SJCRH30 (cell line): ENCODE results near the gene UTP11. TPM values are rescaled to one million over a fixed set of nuclear protein-coding genes. Genes with fewer than 3 reads are reported as not detected.
"Not testable (repeated sequence)": the region's sequence is repeated elsewhere in the genome, so short reads cannot be mapped to it uniquely, and the experiment has no call there.

ENCODE experiments used
- DNase-seq, 2 experiments: peaks; one replicate each; pipeline ENCODE4 v3.0.0-alpha.2; 2015 to 2020
- H3K27ac ChIP-seq: fragments of 250-450 bp; sonication (Bioruptor Pico); 2 replicates; pipeline ENCODE4 v1.5.1; 2020; ENCODE audit warnings: mild to moderate bottlenecking, moderate library complexity
- H3K27me3 ChIP-seq: fragments of 250-450 bp; sonication (Bioruptor Pico); 2 replicates; pipeline ENCODE4 v1.5.1; 2020; ENCODE audit warnings: mild to moderate bottlenecking, moderate library complexity
- H3K36me3 ChIP-seq: fragments of 250-450 bp; sonication (Bioruptor Pico); 2 replicates; pipeline ENCODE4 v1.5.1; 2020; ENCODE audit warnings: mild to moderate bottlenecking, moderate library complexity
- H3K4me1 ChIP-seq: fragments of 250-450 bp; sonication (Bioruptor Pico); 2 replicates; pipeline ENCODE4 v1.5.1; 2020; ENCODE audit warnings: mild to moderate bottlenecking, moderate library complexity
- H3K4me3 ChIP-seq: fragments of 250-450 bp; sonication (Bioruptor Pico); 2 replicates; pipeline ENCODE4 v1.5.1; 2020; ENCODE audit warnings: mild to moderate bottlenecking, moderate library complexity
- H3K9me3 ChIP-seq: fragments of 250-450 bp; sonication (Bioruptor Pico); replicated peaks from 2 replicates; pipeline ENCODE4 v1.5.1; 2020; ENCODE audit warnings: mild to moderate bottlenecking, moderate library complexity
- total RNA-seq: library from RNA; depleted of rRNA; stranded (reverse); fragments of >200 nt; shearing (Covaris generic); gene quantifications from 2 replicates; pipeline ENCODE4 v1.2.3, GENCODE V29; 2014

The UTP11 gene
- total RNA-seq, 1 experiment from 2014 or later, result 128 TPM

DNA sequence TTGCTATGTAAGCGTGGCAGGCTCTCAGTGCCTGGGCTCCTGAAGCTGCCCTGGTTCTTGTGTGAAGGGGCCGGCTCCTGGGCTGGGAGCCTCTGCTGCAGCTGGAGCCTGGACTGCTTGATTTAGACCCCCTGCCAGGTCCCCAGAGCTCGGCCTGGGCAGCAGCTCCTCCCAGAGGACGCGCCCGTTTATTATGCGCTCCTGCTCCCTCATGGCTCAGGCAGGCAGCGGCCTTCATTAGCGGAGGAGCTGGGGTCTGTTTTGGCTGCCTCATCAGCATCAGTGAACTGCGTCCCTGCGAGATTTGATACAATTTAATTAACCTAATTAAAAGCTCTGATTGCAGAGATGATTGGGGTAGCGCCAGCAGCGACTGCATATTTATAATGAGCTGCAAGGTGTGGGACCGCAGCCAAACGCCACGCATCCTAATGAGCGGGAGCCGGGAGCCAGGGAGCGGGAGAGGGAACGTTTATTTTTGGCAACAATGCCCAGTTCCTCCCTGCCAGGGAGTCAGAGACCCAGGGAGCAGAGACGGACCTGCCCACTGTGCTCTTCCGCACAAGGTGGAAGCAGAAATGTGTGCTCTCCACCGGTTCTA is 16.6 kb downstream of the UTP11 start:
- H3K27me3 ChIP-seq, result no peaks in the 10 kb centered on the region
- peak overlapping the region; percentile 55 for H3K27ac ChIP-seq
- H3K4me3 ChIP-seq, result peak overlapping the region; percentile 40
- peaks cover 45% of the 10 kb centered on the region for H3K4me1 ChIP-seq
- H3K36me3 ChIP-seq, result peaks cover 17% of the 10 kb centered on the region
- peak; percentile 81 to 82 for DNase-seq
- H3K9me3 ChIP-seq, result no peaks in the 10 kb centered on the region

DNA sequence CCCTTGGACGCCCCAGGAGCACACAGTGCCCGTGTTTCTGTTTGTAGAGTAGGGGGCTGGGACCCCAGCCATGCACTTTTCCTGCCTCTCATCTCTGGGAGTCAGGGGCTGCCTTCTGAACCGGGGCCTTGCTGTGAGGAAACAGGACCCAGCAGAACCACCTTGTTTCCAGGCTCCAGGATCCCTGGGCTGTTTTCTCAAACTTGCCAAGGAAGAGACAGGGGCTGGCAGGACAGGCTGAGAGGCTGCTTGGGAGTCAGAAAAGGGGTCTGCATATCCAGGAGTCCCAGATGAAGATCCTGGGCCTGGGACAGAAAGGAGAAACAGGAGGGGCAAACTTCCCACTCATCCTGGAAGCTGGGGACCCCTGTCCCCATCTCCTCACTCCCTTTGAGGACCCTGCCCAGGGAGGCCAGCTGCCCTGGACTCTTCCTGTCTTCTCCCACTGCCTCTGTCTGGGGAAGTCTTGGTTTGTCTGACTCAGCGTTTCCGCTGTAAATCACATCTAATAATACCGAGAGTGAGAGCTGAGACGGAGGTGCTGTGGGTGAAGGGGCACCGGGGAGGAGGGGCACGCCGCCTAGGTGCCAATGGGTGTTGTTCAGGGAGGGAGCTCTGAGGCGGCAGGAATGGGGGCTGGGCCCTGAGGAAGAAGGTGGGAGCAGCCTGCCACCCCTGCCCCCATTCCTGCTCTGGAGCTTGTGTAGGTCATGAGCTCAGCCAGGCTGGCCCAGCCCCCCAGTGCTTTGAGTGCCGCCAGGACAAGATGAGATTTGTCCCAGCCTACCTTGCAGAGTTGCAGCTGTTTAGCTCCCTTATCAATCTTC is 17.4 kb downstream of the UTP11 start:
- H3K36me3 ChIP-seq, result peaks cover 13% of the 10 kb centered on the region
- H3K27ac ChIP-seq, result peak overlapping the region; percentile 55
- no peaks in the 10 kb centered on the region for H3K9me3 ChIP-seq
- no peaks in the 10 kb centered on the region for H3K27me3 ChIP-seq
- H3K4me1 ChIP-seq, result peaks cover 45% of the 10 kb centered on the region
- peak; percentile 74 to 75 for DNase-seq
- H3K4me3 ChIP-seq, result peak overlapping the region; percentile 40

DNA sequence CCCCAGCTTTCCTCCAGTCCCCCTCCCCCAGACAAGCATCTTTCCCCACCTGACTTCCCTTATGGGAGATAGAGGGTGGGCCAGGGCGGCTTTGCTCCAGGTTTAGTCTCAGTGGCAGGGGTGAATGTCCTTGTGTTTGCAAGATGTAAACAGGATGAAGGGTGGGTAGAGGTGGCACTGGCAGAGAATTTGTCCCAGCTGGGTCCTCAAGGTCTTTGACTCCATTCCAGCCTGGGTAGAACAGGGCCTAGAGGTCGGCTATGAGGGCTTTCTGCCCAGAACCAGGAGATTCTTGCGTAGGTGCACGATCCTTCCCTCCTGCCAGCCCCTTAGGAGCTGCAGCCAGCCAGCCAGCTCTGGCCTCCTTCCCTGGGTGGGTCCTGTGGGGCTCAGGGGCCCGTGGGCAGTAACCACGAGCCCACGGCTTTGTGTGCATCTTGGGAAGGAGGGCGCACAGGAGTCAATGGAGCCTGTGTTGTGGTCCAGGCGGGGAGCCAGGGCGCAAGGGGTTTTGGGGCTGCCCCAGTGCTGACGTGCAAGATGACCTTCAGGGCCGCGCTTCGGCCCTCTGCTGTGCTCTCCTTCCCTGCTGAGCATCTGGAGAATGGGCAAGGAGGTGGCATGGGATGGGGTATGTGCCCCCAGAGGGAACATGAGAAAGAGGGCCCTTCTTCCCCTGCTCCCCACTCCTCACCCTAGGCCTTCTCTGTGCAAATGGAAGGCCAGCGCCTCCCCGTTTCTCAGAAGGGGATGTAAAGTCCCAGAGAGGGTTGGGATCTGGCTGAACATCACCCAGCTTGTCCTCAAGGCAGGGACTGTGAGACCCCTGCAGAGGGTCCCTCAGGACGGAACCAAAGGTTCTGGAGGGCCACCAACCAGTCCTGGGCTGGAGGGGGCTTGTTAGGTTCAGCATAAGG is 18.3 kb downstream of the UTP11 start:
- Histone ChIP-seq H3K4me1 (peaks cover 45% of the 10 kb centered on the region), H3K9me3 (no peaks in the 10 kb centered on the region), H3K27me3 (no peaks in the 10 kb centered on the region), H3K4me3 (peak overlapping the region; percentile 40), H3K27ac (peak overlapping the region; percentile 55; the same call in 1 of the 2 replicates), H3K36me3 (peaks cover 3% of the 10 kb centered on the region)
- DNase-seq, result no peak

DNA sequence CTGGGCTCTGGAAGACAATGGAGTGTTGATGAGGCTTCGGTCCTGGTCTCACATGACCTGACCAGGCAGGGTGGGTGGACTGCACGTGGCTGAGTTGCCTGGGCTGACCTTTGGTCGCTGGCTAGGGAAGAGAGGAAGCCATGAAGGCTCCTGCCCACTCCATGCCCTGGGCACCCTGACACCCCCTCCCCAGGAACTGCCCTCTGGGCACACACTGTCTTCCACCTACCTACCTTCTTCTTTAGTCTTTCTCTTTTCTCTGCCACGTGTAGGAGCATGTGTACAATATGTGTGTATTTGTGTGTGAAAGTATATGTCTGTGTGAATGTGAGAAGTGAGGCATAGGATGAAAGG is 19.0 kb downstream of the UTP11 start:
- Histone ChIP-seq H3K4me1 (peaks cover 45% of the 10 kb centered on the region), H3K4me3 (no peak overlapping the region), H3K9me3 (no peaks in the 10 kb centered on the region), H3K36me3 (no peaks in the 10 kb centered on the region; the same call in 1 of the 2 replicates), H3K27ac (no peak overlapping the region), H3K27me3 (no peaks in the 10 kb centered on the region)
- DNase-seq, result no peak

DNA sequence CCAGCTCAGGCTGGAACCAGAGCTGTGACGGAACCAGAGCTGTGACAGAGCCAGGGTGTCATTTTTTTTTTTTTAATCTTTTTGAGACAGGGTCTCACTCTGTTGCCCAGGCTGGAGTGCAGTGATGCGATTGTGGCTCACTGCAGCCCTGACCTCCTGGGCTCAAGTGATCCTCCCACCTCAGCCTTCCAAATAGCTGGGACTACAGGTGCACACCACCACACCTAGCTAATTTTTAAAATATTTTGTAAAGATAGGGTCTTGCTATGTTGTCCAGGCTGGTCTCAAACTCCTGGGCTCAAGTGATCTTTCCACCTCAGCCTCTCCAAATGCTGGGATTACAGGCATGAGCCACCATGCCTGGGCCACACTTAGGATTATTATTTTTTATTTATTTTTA is 20.5 kb downstream of the UTP11 start:
- H3K27me3 ChIP-seq, H3K27ac ChIP-seq, H3K4me3 ChIP-seq, H3K9me3 ChIP-seq, DNase-seq, H3K36me3 ChIP-seq: not testable (repeated sequence)
- H3K4me1 ChIP-seq, result peaks cover 32% of the 10 kb centered on the region

DNA sequence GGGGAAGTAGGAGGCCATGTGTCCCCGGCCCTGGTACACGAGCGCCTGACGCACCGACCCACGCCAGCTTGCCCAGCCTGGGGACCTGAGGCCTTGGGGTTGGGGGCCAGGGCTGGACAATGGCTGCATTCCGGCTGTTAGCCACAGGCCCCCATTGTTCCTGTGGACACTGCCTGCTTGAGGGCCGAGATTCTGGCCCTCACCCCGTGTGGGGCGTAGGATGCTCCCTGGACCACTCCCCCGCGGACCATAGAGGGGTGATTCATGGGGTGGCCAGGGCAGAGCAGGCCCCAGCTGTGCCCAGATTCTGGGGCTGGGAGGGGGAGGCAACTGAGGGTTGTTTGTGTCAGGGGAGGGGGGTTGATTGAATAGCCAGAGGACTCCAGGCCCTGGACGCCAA is 22.3 kb downstream of the UTP11 start:
- DNase-seq, result no peak
- Histone ChIP-seq H3K4me1 (peaks cover 13% of the 10 kb centered on the region; the same call in 1 of the 2 replicates), H3K9me3 (no peaks in the 10 kb centered on the region), H3K36me3 (no peaks in the 10 kb centered on the region), H3K27ac (no peak overlapping the region), H3K4me3 (no peak overlapping the region), H3K27me3 (no peaks in the 10 kb centered on the region)

DNA sequence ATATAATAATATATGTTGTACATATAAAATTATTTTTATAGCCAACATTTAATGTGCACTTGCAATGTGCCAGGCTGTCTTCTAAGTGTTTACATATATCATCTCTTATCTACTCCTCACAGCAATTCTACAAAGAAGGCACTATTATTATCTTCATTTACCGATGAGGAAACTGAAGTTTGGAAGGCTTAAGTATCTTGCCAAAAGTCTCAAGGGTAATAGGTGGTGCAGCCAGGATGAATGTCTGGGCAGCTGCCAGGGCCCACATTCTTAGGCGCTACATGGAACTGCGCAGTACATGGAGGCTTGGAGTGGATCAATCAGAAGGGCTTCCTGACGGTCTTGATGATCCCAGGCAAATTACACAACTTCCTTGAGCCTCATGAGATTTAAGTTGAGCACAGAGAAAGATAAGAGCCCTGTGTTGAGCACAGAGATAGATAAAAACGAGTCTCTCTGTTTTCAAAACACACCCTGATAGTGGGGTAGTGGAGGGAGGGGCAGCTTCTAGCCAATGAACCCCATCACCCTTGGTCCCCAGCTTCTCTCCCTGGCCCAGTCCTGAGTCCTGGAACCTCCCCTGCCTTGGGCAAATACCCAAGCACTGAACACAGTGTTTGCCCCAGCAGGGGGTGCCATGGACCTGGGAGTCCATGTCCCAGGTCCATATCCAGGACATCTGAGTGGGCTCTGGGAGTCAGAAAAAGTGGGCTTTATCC is 24.8 kb downstream of the UTP11 start:
- H3K9me3 ChIP-seq, result no peaks in the 10 kb centered on the region
- no peaks in the 10 kb centered on the region for H3K27me3 ChIP-seq
- H3K27ac ChIP-seq, result no peak overlapping the region
- H3K36me3 ChIP-seq, result no peaks in the 10 kb centered on the region
- peak in 1 of 2 experiments; percentile 67 for DNase-seq
- H3K4me1 ChIP-seq, result 0 out of 2 replicates have a peak, but pooled peaks cover 5% of the 10 kb centered on the region
- no peak overlapping the region for H3K4me3 ChIP-seq

DNA sequence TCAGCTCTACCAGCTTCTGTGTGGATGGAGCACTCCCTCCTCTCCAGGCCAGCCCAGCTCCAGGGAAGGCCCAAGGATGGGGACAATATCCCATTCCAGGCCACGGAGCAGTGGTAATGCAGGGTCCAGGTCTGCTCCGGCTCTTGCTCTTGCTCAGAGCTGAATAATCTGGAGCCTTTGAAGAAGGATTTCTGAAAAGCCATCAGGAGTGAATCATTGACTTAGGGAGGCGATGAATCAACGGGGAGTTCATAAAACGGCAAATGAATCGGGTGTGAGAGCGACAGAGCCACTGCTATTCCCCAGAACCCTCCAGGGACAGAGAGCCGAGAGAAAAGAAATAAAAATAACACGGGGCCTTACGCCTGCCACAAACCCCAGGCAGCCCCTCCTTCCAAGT is 26.3 kb downstream of the UTP11 start:
- no peaks in the 10 kb centered on the region for H3K36me3 ChIP-seq
- no peak overlapping the region for H3K27ac ChIP-seq
- 0 out of 2 replicates have a peak, but pooled peaks cover 2% of the 10 kb centered on the region for H3K4me1 ChIP-seq
- no peak overlapping the region for H3K4me3 ChIP-seq
- no peaks in the 10 kb centered on the region for H3K27me3 ChIP-seq
- DNase-seq, result no peak
- no peaks in the 10 kb centered on the region for H3K9me3 ChIP-seq

DNA sequence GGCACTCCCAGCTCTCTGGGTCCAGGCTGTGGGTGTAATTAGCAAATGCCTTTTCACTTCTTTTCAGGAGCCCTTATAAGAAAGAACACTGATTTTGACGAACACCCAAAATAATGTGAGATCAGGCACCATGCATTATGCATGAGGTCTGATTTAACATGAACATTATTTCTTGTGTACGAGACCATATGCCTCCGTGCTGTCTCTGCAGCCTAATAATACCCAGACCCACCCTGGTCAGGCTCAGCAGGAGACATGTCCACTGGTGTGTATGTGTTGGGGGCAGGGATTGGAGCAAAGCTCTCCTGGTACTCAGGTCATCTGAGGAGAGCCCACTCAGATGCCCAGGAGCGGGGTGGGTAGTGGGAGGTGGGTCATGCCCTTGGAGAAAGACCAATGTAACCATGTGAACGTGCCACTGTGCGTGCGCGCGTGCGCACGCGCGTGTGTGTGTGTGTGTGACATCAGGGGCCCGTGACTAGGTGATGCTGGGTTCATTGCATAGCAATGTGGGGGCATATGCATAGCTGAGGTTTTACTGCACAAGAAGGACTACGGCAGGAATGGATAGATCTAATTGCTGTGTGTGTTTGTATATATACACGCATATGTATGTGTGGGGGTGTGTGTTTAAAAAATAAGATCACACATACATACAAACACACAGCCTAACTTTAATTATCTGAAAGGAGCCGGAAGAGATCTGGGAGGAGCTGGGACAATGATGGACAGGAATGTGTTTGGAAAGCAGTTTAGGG is 27.0 kb downstream of the UTP11 start:
- H3K4me3 ChIP-seq, result no peak overlapping the region
- H3K9me3 ChIP-seq, result no peaks in the 10 kb centered on the region
- no peaks in the 10 kb centered on the region for H3K4me1 ChIP-seq
- no peak for DNase-seq
- no peaks in the 10 kb centered on the region for H3K27me3 ChIP-seq
- H3K36me3 ChIP-seq, result no peaks in the 10 kb centered on the region
- no peak overlapping the region for H3K27ac ChIP-seq

DNA sequence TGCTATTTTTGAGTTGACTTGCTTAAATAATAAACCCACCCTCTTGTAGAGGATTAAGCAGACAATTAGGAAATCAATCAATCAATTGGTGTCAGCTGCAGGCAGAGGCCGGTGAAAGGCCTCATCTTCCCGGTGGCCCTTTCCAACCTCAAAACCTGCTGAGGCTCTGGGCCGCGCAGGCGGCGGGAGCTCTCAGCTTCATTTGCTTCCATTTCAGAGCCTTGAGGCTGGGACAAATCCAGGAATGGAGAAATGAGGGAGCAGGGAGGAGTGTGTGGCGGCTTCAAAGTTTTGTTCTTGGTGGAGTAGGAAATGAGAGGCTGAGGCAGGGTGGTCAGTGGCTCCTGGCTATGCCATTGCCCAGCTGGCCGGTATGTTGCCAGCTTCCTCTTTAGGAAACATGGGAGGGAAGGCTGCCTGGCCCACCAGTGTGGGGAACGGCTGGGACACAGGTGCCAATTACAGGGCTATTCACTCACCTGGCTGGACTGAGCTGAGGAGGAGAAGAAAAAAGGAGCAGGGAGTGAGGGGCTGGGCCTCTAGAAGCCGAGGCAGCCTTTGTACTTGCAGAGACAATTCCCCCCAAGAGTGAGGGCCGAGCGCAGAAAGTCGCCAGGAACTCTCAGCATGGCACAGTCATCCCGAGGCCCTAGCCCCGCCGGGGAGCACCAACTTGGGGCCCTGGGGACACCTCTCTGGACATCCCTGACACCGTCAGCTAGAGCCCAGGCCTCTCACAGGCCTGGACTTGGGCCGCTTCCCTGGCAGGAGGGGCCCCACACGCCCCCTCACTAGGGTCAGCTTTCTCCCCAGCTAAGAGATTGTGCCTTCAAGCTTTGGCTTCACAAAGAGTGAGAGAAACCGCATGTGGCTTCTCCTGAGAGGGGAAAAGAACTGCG is 29.7 kb downstream of the UTP11 start:
- DNase-seq, result no peak
- Histone ChIP-seq H3K9me3 (no peaks in the 10 kb centered on the region), H3K4me1 (no peaks in the 10 kb centered on the region), H3K4me3 (no peak overlapping the region), H3K27me3 (no peaks in the 10 kb centered on the region), H3K27ac (no peak overlapping the region), H3K36me3 (no peaks in the 10 kb centered on the region)

DNA sequence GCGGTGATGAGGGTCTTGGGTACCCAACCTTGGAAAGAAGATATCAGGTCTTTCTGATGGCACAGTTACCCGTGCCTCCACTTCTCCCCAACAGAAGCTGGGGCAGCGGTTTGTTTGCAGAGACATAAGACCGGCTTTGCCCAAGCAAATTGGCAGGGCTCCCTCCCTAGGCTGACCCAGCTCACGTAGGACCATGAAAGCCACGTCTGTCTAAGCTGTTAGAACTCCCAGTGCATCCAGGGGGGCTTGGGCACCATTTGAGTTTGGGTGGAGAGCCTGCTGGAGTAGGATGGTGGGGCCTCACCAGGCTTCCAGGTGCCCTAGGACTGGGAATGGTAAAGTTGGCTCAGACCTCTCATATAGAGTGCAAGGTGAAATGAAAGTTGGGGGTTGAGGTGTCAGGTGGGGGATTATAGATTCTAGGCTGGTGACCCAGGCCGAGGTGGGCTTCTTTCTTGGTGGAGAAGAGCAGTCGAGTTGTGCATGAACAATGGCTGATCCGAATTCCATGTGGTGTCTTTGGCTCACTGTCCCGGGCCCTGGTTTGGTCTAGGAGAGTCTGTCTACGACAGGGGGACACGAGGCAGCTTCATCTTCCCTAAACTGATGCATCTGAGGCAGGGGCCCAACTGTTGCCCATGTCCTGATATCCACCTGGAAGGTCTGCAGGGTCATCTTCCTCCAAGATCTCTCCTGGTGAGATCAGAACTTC is 30.7 kb downstream of the UTP11 start:
- Histone ChIP-seq H3K36me3 (no peaks in the 10 kb centered on the region), H3K4me1 (no peaks in the 10 kb centered on the region), H3K27ac (no peak overlapping the region), H3K9me3 (no peaks in the 10 kb centered on the region), H3K27me3 (no peaks in the 10 kb centered on the region), H3K4me3 (no peak overlapping the region)
- DNase-seq, result no peak
